HFFc6 (cell line): ENCODE data around the gene RTN4R. TPM values are rescaled to one million over a fixed set of nuclear protein-coding genes. Genes with fewer than 3 reads are reported as not detected.

Experiments used
- DNase-seq: peaks from one replicate; pipeline ENCODE4 v3.0.0-alpha.2; 2018
- H3K27ac Mint-ChIP-seq: 2 replicates; pipeline ENCODE4 v1.8.0; 2020; ENCODE audit warnings: mild to moderate bottlenecking, mixed read lengths
- H3K27me3 Mint-ChIP-seq: 2 replicates; pipeline ENCODE4 v1.8.0; 2021; ENCODE audit warnings: mild to moderate bottlenecking, moderate library complexity, mixed read lengths; ENCODE audit not compliant: insufficient read depth
- H3K36me3 Mint-ChIP-seq: 2 replicates; pipeline ENCODE4 v1.8.0; 2021; ENCODE audit warnings: low read depth, mixed read lengths
- H3K4me1 Mint-ChIP-seq: 2 replicates; pipeline ENCODE4 v1.8.0; 2020; ENCODE audit warnings: low read depth, mixed read lengths
- H3K4me3 Mint-ChIP-seq: 2 replicates; pipeline ENCODE4 v1.8.0; 2020; ENCODE audit warnings: mild to moderate bottlenecking, moderate library complexity, mixed read lengths
- H3K9me3 Mint-ChIP-seq: 2 replicates; pipeline ENCODE4 v1.8.0; 2020; ENCODE audit warnings: mild to moderate bottlenecking, mixed read lengths
- total RNA-seq, 6 experiments: library from RNA; stranded (reverse); fragmentation: NEBNext Ultra II Directional; extraction: Animal tissue kit (Norgen Biotek cat#: 25700); gene quantifications; 2 replicates in 1 of 6; 3 replicates in 5 of 6; pipeline ENCODE4 v1.2.3, GENCODE V29; 2021
- TF ChIP-seq, protein P1 (sequence below): fragments of 200-600 bp; sonication (generic); IDR thresholded peaks from 2 replicates; pipeline ENCODE4 v1.5.0; 2021; ENCODE audit warnings: antibody characterized with exemption, mild to moderate bottlenecking

Gene RTN4R
- total RNA-seq, 6 experiments from 2014 or later: 0.14 to 0.85 (median 0.35) TPM

DNA sequence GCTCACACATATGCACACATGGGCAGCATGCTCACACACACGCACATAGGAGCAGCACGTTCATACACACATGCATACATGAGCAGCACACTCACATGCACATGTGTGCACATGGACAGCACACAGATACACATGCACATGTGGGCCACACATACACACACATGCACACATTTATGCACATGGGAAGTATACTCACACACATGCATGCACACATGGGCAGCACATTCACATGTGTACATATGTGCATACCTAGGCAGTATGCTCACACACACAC is 42.5 kb downstream of the RTN4R start:
- peaks cover 22% of the 10 kb centered on the region for H3K27me3 Mint-ChIP-seq
- no peak overlapping the region for H3K27ac Mint-ChIP-seq
- DNase-seq: no peak
- peaks cover 12% of the 10 kb centered on the region; the same call in 1 of the 2 replicates for H3K9me3 Mint-ChIP-seq
- no peaks in the 10 kb centered on the region for H3K4me1 Mint-ChIP-seq
- TF ChIP-seq, protein P1, sequence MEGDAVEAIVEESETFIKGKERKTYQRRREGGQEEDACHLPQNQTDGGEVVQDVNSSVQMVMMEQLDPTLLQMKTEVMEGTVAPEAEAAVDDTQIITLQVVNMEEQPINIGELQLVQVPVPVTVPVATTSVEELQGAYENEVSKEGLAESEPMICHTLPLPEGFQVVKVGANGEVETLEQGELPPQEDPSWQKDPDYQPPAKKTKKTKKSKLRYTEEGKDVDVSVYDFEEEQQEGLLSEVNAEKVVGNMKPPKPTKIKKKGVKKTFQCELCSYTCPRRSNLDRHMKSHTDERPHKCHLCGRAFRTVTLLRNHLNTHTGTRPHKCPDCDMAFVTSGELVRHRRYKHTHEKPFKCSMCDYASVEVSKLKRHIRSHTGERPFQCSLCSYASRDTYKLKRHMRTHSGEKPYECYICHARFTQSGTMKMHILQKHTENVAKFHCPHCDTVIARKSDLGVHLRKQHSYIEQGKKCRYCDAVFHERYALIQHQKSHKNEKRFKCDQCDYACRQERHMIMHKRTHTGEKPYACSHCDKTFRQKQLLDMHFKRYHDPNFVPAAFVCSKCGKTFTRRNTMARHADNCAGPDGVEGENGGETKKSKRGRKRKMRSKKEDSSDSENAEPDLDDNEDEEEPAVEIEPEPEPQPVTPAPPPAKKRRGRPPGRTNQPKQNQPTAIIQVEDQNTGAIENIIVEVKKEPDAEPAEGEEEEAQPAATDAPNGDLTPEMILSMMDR: no peak
- H3K4me3 Mint-ChIP-seq: no peak overlapping the region
- peaks cover 7% of the 10 kb centered on the region; the same call in 1 of the 2 replicates for H3K36me3 Mint-ChIP-seq

DNA sequence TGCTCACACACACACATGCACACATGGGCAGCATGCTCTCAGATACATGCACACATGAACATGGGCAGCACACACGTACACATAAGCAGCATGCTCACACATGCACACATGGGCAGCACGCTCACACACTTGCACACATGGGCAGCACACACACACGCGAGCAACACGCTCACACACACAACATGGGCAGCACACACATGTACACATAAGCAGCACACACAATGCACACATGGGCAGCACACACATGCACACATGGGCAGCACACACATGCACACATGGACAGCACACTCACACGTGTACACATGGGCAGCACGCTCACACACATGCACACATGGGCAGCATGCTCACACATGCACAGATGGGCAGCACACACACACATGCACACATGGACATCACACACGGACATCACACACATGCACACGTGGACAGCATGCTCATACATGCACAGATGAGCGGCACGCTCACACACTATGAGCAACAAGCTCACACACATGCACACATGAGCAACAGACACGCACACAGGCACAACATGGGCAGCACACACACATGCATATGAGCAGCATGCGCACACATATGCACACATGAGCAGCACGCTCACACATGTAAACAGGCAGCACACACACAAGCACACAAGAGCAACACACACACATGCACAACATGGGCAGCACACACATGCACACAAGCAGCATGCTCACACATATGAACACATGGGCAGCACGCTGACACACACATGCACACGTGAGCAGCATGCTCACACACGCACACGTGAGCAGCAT is 43.0 kb downstream of the RTN4R start:
- TF ChIP-seq, protein P1: no peak
- H3K4me3 Mint-ChIP-seq: no peak overlapping the region
- peaks cover 12% of the 10 kb centered on the region; the same call in 1 of the 2 replicates for H3K9me3 Mint-ChIP-seq
- peaks cover 7% of the 10 kb centered on the region; the same call in 1 of the 2 replicates for H3K36me3 Mint-ChIP-seq
- peaks cover 22% of the 10 kb centered on the region for H3K27me3 Mint-ChIP-seq
- H3K27ac Mint-ChIP-seq: no peak overlapping the region
- no peak for DNase-seq
- H3K4me1 Mint-ChIP-seq: no peaks in the 10 kb centered on the region

DNA sequence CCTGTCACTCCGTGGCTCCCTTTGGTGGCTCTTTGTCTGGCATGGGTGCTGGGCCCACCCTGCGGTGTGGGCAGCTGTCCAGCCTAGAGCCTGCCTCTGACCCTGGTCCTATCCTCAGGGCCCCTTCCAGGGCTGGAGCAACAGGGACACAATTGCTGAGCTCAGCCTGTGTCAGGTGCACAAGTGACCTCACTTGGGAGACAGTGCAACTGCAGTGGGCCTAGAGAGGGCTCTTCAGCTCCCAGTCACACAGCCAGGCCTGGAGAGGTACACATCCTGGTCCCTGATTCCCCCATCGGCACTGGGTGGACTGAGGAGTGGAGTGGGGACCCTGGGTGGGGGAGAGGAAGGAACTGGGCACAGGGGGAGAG is 43.9 kb downstream of the RTN4R start:
- peaks cover 12% of the 10 kb centered on the region; the same call in 1 of the 2 replicates for H3K9me3 Mint-ChIP-seq
- no peak for DNase-seq
- H3K4me3 Mint-ChIP-seq: no peak overlapping the region
- peaks cover 7% of the 10 kb centered on the region; the same call in 1 of the 2 replicates for H3K36me3 Mint-ChIP-seq
- no peaks in the 10 kb centered on the region for H3K4me1 Mint-ChIP-seq
- no peak overlapping the region for H3K27ac Mint-ChIP-seq
- TF ChIP-seq, protein P1: no peak
- peaks cover 16% of the 10 kb centered on the region for H3K27me3 Mint-ChIP-seq

DNA sequence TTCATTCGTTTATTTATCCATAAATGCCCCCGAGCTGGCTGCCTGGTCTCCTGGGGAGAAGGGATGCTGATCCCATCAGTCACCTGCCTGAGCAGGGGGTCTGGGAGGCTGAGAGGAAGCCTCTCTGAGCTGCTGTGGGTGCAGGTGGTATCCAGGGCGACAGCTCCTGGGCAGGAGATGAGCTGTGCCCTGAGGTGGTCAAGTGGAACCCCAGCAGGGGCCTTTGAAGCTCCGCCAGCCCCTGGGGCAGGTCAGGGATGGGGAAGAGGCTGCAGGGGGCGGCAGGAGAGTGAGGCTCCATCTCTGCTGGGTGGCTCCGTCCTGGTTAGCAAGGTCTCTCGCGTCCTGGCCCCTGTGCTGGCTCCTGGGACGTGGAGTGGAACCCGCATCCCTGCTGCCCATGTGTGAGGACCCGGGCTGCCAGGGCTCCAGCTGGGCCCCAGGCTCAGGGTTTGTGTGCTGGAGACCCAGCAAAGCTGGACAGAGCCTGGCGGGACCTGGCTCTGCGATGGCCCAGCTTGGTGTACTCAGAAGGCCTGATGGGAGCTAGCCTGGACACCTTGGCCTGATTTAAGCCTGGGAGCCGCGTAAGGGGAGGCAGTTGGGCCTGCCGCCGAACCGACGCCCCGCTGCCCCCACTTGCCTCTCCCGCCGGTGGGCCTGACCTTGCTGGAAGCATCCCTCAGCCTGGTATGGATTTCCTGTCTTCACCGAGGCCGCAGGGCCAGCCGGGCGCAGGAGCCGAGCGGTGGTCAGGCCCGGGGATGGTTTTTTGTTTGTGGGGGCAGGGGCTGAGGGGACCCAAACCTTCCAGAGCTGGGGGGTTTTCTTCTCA is 44.5 kb downstream of the RTN4R start:
- peaks cover 7% of the 10 kb centered on the region; the same call in 1 of the 2 replicates for H3K36me3 Mint-ChIP-seq
- H3K9me3 Mint-ChIP-seq: peaks cover 12% of the 10 kb centered on the region; the same call in 1 of the 2 replicates
- H3K27me3 Mint-ChIP-seq: peaks cover 21% of the 10 kb centered on the region
- no peak for DNase-seq
- no peaks in the 10 kb centered on the region for H3K4me1 Mint-ChIP-seq
- H3K4me3 Mint-ChIP-seq: no peak overlapping the region
- no peak overlapping the region for H3K27ac Mint-ChIP-seq
- TF ChIP-seq, protein P1: no peak

DNA sequence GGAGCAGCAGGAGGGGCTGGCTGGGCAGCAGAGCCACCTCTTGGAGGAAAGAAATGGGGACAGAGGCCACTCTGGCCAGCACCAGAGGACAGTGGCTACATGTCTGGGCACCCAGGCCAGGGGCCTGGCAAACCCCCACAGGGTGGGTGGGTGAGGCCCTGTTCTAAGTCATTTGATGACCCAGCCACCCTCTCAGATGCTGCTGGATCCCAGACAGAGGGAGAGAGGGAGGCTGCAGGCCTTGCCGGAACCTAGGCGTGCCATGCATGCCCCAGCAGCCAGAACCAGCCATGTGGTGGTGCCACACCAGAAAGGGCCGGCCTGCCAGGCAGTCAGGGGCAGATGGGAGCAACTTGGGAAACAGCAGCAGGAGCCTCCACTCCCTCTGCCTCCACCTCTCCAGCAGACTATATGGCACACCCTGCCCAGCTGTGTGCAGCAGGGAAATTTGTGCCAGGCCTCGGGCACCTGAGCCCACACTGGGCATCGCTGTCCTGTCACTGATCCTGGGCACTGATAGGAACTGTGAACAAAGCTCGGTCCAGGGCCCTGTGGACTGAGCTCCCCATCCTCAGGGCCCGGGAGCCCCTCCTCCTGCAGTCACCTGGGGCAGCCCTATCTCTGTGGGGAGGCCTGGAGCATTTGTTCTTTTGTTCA is 45.2 kb downstream of the RTN4R start:
- no peak overlapping the region for H3K27ac Mint-ChIP-seq
- TF ChIP-seq, protein P1: no peak
- peaks cover 22% of the 10 kb centered on the region for H3K27me3 Mint-ChIP-seq
- peaks cover 7% of the 10 kb centered on the region; the same call in 1 of the 2 replicates for H3K36me3 Mint-ChIP-seq
- peaks cover 12% of the 10 kb centered on the region; the same call in 1 of the 2 replicates for H3K9me3 Mint-ChIP-seq
- H3K4me1 Mint-ChIP-seq: no peaks in the 10 kb centered on the region
- no peak for DNase-seq
- no peak overlapping the region for H3K4me3 Mint-ChIP-seq
